Common myeloid progenitor, CD34-positive (primary cell): Measurements from ENCODE around the gene CEACAM1.
"Not testable (repeated sequence)": the region's sequence is repeated elsewhere in the genome, so short reads cannot be mapped to it uniquely, and the experiment has no call there.

Experiments used
- CTCF ChIA-PET: fragments of 350-600 bp; sonication (Branson Sonifier 250); formaldehyde crosslinking; loops from one replicate; lab custom pipeline; 2021; ENCODE audit warnings: antibody characterized with exemption; lab: Charles Lee
- POLR2A ChIA-PET: fragments of 350-600 bp; sonication (Branson Sonifier 250); formaldehyde crosslinking; loops from one replicate; lab custom pipeline; 2021; ENCODE audit warnings: antibody characterized with exemption; lab: Charles Lee
- DNase-seq, 3 donors: peaks; one replicate each; pipeline versions ENCODE4 v3.0.0 to v3.0.0-alpha.2; 2013
- H3K27ac ChIP-seq, 2 experiments: 1 replicate in 1 of 2; 2 replicates in 1 of 2; pipeline ENCODE4 v1.7.0; 2013; ENCODE audit warnings: inconsistent platforms in 2 of 2, low read length in 2 of 2, mild to moderate bottlenecking in 2 of 2, low read depth in 1 of 2, moderate library complexity in 1 of 2; ENCODE audit not compliant: severe bottlenecking in 2 of 2, insufficient read depth in 1 of 2, poor library complexity in 1 of 2
- H3K27me3 ChIP-seq, 5 experiments: replicated peaks in 2 of 5; 1 replicate in 3 of 5; 2 replicates in 2 of 5; pipeline versions ENCODE4 v1.6.1 to v1.7.0; 2013; ENCODE audit warnings: low read length in 4 of 5, mild to moderate bottlenecking in 2 of 5, moderate library complexity in 2 of 5, inconsistent platforms in 1 of 5; ENCODE audit not compliant: insufficient read depth in 5 of 5, control insufficient read depth in 4 of 5
- H3K36me3 ChIP-seq, 4 experiments: 1 replicate in 2 of 4; 2 replicates in 2 of 4; pipeline versions ENCODE4 v1.6.1 to v1.7.0; 2013; ENCODE audit warnings: low read length in 3 of 4, control low read depth in 1 of 4, mild to moderate bottlenecking in 1 of 4; ENCODE audit not compliant: control insufficient read depth in 4 of 4, insufficient read depth in 4 of 4
- H3K4me1 ChIP-seq, 4 experiments: 1 replicate in 3 of 4; 2 replicates in 1 of 4; pipeline versions ENCODE4 v1.6.1 to v1.7.1; 2013; ENCODE audit warnings: low read length in 3 of 4, mild to moderate bottlenecking in 3 of 4, control low read depth in 1 of 4, inconsistent platforms in 1 of 4, moderate library complexity in 1 of 4; ENCODE audit not compliant: control insufficient read depth in 4 of 4, insufficient read depth in 4 of 4; ENCODE audit errors: control extremely low read depth in 1 of 4
- H3K4me3 ChIP-seq, 7 experiments: 1 replicate in 4 of 7; 2 replicates in 3 of 7; pipeline versions ENCODE4 v1.5.1 to v1.7.0; 2013; ENCODE audit warnings: mild to moderate bottlenecking in 7 of 7, low read length in 6 of 7, moderate library complexity in 6 of 7, inconsistent platforms in 2 of 7, low read depth in 2 of 7, control low read depth in 1 of 7; ENCODE audit not compliant: insufficient read depth in 4 of 7, control insufficient read depth in 1 of 7; ENCODE audit errors: extremely low read depth in 1 of 7
- H3K9me3 ChIP-seq, 5 experiments: 1 replicate in 4 of 5; 2 replicates in 1 of 5; pipeline versions ENCODE4 v1.6.1 to v1.7.1; 2013; ENCODE audit warnings: low read length in 4 of 5, mild to moderate bottlenecking in 2 of 5, inconsistent platforms in 1 of 5, low read depth in 1 of 5, moderate library complexity in 1 of 5; ENCODE audit not compliant: control insufficient read depth in 4 of 5, insufficient read depth in 2 of 5; ENCODE audit errors: control extremely low read depth in 1 of 5
- WGBS: methylation state at CpG from one replicate; pipeline ENCODE4 v1.1.5; 2013; ENCODE audit not compliant: insufficient coverage; 5-methylcytosine and 5-hydroxymethylcytosine counted together

CEACAM1 gene

GRCh38 chr19:42512743-42513304 lies 15.5 kb downstream of the CEACAM1 start:
- ChIA-PET CTCF (no interaction called here), POLR2A (no interaction called here)
- no peak overlapping the region for H3K4me3 ChIP-seq
- H3K4me1 ChIP-seq = no peaks in the 10 kb centered on the region
- peaks cover 0 to 6% (median 2%) of the 10 kb centered on the region in 4 experiments for H3K36me3 ChIP-seq
- H3K9me3 ChIP-seq = peaks cover 0 to 2% (median 0%) of the 10 kb centered on the region in 5 experiments
- WGBS = 98% methylated on average over 7 of the region's 10 CpGs
- no peak overlapping the region for H3K27ac ChIP-seq
- DNase-seq = no peak
- H3K27me3 ChIP-seq = no peaks in the 10 kb centered on the region

GRCh38 chr19:42512130-42512636 lies 16.1 kb downstream of the CEACAM1 start:
- H3K36me3 ChIP-seq = peaks cover 0 to 6% (median 2%) of the 10 kb centered on the region in 4 experiments
- no peak overlapping the region for H3K4me3 ChIP-seq
- no peaks in the 10 kb centered on the region for H3K27me3 ChIP-seq
- H3K9me3 ChIP-seq = peaks cover 0 to 2% (median 0%) of the 10 kb centered on the region in 5 experiments
- ChIA-PET POLR2A (no interaction called here), CTCF (no interaction called here)
- H3K27ac ChIP-seq = no peak overlapping the region
- DNase-seq = no peak
- no peaks in the 10 kb centered on the region for H3K4me1 ChIP-seq
- 95% methylated on average over 2 of the region's 5 CpGs for whole genome bisulfite sequencing

GRCh38 chr19:42511340-42511739 lies 16.9 kb downstream of the CEACAM1 start:
- Histone ChIP-seq H3K27me3 (no peaks in the 10 kb centered on the region), H3K36me3 (peaks cover 0 to 6% (median 2%) of the 10 kb centered on the region in 4 experiments), H3K4me1 (no peaks in the 10 kb centered on the region), H3K4me3 (no peak overlapping the region), H3K27ac (no peak overlapping the region), H3K9me3 (no peaks in the 10 kb centered on the region)
- DNase-seq = no peak
- WGBS = 100% methylated on average over 4 of the region's 4 CpGs
- ChIA-PET POLR2A (no interaction called here), CTCF (interaction anchor here (0.6 kb wide), 1 partner anchor 9 kb away, joined by 5 read pairs; no protein-coding TSS in a partner anchor)

GRCh38 chr19:42508892-42509444 lies 19.3 kb downstream of the CEACAM1 start:
- DNase-seq = no peak
- H3K4me1 ChIP-seq = no peaks in the 10 kb centered on the region
- H3K27me3 ChIP-seq = no peaks in the 10 kb centered on the region
- no peak overlapping the region for H3K4me3 ChIP-seq
- ChIA-PET CTCF (interaction anchor here (2.7 kb wide), 1 partner anchor 58 kb away, joined by 7 read pairs; no protein-coding TSS in a partner anchor), POLR2A (no interaction called here)
- no peak overlapping the region for H3K27ac ChIP-seq
- no peaks in the 10 kb centered on the region for H3K9me3 ChIP-seq
- H3K36me3 ChIP-seq = peaks cover 0 to 6% (median 2%) of the 10 kb centered on the region in 4 experiments

- H3K27me3 ChIP-seq = no peaks in the 10 kb centered on the region
- no peaks in the 10 kb centered on the region for H3K4me1 ChIP-seq
- DNase-seq = no peak
- ChIA-PET CTCF (interaction anchor here (1.6 kb wide), 1 partner anchor 66 kb away, joined by 3 read pairs; no protein-coding TSS in a partner anchor), POLR2A (no interaction called here)
- no peak overlapping the region for H3K27ac ChIP-seq
- 100% methylated on average over 1 of the region's 1 CpG for WGBS
- H3K9me3 ChIP-seq = no peaks in the 10 kb centered on the region
- no peaks in the 10 kb centered on the region for H3K36me3 ChIP-seq
- no peak overlapping the region for H3K4me3 ChIP-seq
These were observed 23.2 kb downstream of the CEACAM1 start for GRCh38 chr19:42505066-42505465.

GRCh38 chr19:42501733-42502132 lies 26.5 kb downstream of the CEACAM1 start:
- ChIA-PET CTCF (no interaction called here), POLR2A (no interaction called here)
- no peak overlapping the region for H3K4me3 ChIP-seq
- no peak overlapping the region for H3K27ac ChIP-seq
- no peaks in the 10 kb centered on the region for H3K4me1 ChIP-seq
- no peaks in the 10 kb centered on the region for H3K36me3 ChIP-seq
- no peak for DNase-seq
- H3K9me3 ChIP-seq = no peaks in the 10 kb centered on the region
- 88% methylated on average over 1 of the region's 1 CpG for WGBS
- H3K27me3 ChIP-seq = no peaks in the 10 kb centered on the region

- H3K4me3 ChIP-seq, CTCF ChIA-PET, H3K27me3 ChIP-seq, H3K4me1 ChIP-seq, H3K36me3 ChIP-seq, DNase-seq, H3K27ac ChIP-seq, H3K9me3 ChIP-seq, POLR2A ChIA-PET: not testable (repeated sequence)
- WGBS = 100% methylated on average over 1 of the region's 3 CpGs
These were observed 27.0 kb downstream of the CEACAM1 start for GRCh38 chr19:42501243-42501642.
